Astrocyte of the spinal cord (primary cell): ENCODE measurements around the gene GPHA2.

Experiments
- DNase-seq: peaks from one replicate; pipeline ENCODE4 v3.0.0; 2011; ENCODE audit warnings: low read depth, low spot score
- H3K4me3 ChIP-seq: 2 replicates; pipeline ENCODE4 v1.5.1; 2011; ENCODE audit warnings: low read depth, mild to moderate bottlenecking, low read length, moderate library complexity
- in situ Hi-C: cut with HindIII; loops from 2 replicates; pipeline ENCODE4 v1.10.0; 2017; ENCODE audit warnings: low sequenced_read_pairs
- TF ChIP-seq, protein P1 (sequence below): IDR thresholded peaks from 2 replicates; pipeline ENCODE4 v1.5.1; 2012; ENCODE audit warnings: low read depth, mild to moderate bottlenecking, low read length, inconsistent platforms

Gene GPHA2

DNA sequence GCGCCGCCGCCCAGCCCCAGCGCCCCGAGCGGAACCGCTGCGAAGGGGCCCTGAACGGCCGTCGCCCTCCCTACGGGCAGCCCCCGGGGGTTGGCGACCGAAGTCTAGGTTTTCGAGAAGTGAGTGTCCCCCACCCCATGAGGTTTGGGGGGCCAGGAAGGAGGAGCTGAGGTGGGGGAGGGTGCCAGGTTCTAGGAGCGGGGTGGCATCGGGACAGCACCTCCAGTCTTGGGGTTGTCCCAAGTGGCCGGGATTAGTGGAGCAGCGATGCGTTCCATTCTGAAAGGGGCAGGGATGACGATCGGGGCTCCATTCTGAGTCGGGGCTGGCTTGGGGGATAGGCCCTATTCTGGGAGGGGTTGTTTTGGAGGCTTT lies 10.8 kb downstream of the GPHA2 start:
- no peak for DNase-seq
- in situ Hi-C loops = no loop called here
- peak overlapping the region; percentile 83 for H3K4me3 ChIP-seq
- TF ChIP-seq, protein P1, sequence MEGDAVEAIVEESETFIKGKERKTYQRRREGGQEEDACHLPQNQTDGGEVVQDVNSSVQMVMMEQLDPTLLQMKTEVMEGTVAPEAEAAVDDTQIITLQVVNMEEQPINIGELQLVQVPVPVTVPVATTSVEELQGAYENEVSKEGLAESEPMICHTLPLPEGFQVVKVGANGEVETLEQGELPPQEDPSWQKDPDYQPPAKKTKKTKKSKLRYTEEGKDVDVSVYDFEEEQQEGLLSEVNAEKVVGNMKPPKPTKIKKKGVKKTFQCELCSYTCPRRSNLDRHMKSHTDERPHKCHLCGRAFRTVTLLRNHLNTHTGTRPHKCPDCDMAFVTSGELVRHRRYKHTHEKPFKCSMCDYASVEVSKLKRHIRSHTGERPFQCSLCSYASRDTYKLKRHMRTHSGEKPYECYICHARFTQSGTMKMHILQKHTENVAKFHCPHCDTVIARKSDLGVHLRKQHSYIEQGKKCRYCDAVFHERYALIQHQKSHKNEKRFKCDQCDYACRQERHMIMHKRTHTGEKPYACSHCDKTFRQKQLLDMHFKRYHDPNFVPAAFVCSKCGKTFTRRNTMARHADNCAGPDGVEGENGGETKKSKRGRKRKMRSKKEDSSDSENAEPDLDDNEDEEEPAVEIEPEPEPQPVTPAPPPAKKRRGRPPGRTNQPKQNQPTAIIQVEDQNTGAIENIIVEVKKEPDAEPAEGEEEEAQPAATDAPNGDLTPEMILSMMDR = no peak

DNA sequence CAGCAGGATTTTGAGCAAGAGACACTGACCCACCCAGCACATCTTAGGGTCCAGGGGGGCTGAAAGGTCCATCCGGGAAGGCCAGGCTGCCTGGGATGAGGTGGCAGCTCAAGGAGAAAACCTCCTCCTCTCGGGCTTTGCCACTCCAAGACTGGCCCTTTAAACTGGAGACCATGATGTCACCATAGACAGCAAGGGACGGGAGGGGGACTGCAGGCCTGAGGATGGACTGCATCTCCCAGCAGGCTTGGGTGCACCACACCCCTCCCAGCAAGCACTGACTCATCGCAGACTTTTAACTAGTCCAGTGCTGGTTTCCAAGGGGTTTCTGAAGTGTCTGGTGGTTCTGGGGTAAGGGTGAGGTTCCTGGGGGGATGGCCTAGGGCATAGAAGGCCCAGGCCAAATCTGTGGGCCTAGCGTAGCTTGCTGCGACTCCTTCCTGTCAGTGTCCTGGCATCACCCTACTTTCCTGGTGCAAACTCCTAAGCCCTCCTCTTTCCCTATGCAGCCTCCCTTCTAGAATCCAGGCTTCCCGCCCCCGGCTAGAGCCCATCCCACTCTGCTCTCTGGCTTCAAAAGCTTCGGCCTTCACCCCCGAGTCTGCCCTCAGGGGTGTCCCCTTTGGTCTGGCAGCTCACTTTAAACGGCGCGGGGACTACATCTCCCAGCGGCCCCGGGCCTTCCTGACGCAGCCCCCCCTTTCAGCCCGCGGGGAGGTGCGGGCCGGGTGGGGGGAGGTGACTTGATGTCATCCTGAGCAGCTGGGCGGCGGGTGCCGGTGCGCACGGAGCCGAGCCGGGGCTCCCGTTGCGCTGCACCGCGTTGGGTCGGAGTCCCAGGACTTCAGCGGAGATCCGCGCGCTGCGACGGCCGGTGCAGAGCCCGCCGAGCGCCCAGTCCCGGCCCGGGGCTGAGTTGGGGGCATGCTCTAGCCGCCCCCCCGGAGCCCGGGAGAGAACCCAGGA lies 11.5 kb downstream of the GPHA2 start, which contains the start of gene PPP2R5B:
TSS of gene PPP2R5B (plus strand) at position 746 of the 966 bp plus-strand sequence. CDS start 1,046 bp downstream, outside the sequence.
- in situ Hi-C loops = no loop called here
- peak within 1 kb of the TSS; percentile 83 for H3K4me3 ChIP-seq
- peak; percentile 95 for DNase-seq
- TF ChIP-seq, protein P1 = no peak

DNA sequence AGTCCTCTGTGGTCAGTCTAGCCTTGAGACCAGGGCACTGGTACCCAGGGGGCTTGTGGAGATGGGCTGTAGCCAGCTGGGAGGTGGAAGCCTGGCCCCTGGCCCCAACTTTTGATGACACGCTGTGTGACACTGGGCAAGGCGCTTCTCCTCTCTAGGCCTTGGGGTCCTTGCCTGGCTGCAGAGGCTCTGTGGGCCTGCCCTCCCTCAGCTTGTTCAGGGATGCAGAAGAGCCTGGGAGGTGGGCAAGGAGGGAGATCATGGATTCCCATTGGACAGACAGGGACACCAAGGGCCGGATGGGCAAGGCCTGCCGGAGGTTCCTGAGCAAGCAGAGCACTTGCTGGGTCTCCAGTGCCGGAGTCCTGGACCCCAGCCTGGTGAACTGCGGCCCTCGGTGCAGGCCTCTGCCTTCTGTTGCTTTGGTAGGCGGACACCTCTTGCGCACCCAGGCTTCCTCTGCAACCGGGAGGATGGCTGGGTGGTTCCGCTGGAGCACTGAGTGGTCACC lies 12.5 kb downstream of the GPHA2 start:
- no peak for DNase-seq
- TF ChIP-seq, protein P1 = no peak

DNA sequence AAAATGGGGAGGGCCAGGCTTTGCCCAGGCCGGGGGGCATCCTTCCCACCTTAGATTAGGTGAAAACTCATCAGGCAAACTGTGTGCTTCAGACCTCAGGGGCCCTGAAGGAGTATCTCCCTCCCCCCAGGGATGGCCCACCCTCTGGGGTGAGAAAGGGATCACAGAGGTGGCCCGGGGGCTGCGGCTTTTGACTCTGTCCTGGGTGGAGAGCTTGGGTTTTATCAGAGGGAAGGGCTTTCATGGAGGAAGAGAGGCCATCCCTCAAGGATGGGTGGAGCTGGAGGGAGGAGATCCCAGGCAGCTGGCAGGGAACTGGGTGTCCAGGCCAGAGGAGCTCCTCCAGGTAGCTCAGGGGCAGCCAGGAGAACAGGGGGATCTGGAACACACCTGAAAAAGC lies 14.3 kb downstream of the GPHA2 start:
- in situ Hi-C loops = no loop called here
- DNase-seq = no peak
- H3K4me3 ChIP-seq = no peak overlapping the region
- TF ChIP-seq, protein P1 = no peak

More for the DNA sequence above, 12.5 kb downstream of the GPHA2 start:
- in situ Hi-C loops = no loop called here
- H3K4me3 ChIP-seq = no peak overlapping the region

DNA sequence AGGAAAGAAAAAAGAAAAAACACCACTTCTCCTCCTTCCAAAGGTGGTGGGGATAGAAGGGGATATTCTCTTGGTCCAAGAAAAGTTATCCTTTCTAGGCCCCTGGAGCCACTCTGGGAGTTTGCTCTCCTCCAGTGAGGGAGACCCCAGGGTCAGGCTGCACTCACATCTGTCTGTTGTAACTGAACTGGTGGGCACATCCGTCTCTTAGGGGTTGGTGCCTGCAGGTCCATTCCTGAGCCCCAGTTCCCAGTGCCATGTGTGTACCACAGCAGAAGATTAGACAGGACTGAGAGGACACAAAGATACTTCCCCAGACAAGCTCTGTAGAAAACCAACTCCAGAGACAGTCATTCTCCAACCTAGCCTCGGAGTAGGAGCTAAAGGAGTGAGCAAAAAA lies 15.6 kb downstream of the GPHA2 start:
- DNase-seq = no peak
- H3K4me3 ChIP-seq = no peak overlapping the region
- TF ChIP-seq, protein P1 = no peak
- in situ Hi-C loops = no loop called here

DNA sequence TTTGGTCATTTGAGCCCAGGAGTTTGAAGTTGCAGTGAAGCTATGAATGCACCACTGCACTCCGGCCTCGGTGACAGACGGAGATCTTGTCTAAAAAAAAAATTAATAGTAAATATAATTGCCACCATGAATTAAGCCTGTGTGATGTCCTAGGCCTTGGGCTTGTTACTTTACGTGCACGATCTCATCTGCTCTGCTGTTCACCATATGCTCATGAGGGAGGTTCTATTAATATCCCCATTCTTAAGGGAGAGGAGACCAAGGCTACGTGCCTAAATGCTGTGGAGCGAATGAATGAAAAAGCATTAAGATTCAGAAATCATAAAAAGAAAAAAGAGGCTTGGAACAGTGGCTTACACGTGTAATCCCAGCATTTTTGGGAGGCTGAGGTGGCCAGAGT lies 16.1 kb downstream of the GPHA2 start:
- H3K4me3 ChIP-seq = no peak overlapping the region
- in situ Hi-C loops = no loop called here
- DNase-seq = no peak
- TF ChIP-seq, protein P1 = no peak
